Ectodermal cell (in vitro differentiated cells): ENCODE data around the gene KLB.
"Not testable (repeated sequence)": the region's sequence is repeated elsewhere in the genome, so short reads cannot be mapped to it uniquely, and the experiment has no call there.

Experiments used
- H3K27ac ChIP-seq: 2 replicates; pipeline ENCODE4 v1.7.0; 2013; ENCODE audit warnings: mild to moderate bottlenecking, low read depth, low read length; ENCODE audit not compliant: insufficient read depth, poor library complexity, severe bottlenecking
- H3K27me3 ChIP-seq: 2 replicates; pipeline ENCODE4 v1.7.0; 2013; ENCODE audit warnings: mild to moderate bottlenecking, low read length; ENCODE audit not compliant: insufficient read depth, control insufficient read depth, poor library complexity, severe bottlenecking
- H3K36me3 ChIP-seq: one replicate; pipeline ENCODE4 v1.7.0; 2013; ENCODE audit warnings: low read length; ENCODE audit not compliant: control insufficient read depth, insufficient read depth
- H3K4me1 ChIP-seq: one replicate; pipeline ENCODE4 v1.7.0; 2013; ENCODE audit warnings: low read length; ENCODE audit not compliant: control insufficient read depth, insufficient read depth
- H3K4me3 ChIP-seq: 2 replicates; pipeline ENCODE4 v1.7.0; 2013; ENCODE audit warnings: low read depth, low read length, control low read depth; ENCODE audit not compliant: insufficient read depth
- H3K9me3 ChIP-seq: 2 replicates; pipeline ENCODE4 v1.7.0; 2013; ENCODE audit warnings: mild to moderate bottlenecking, low read length, moderate library complexity; ENCODE audit not compliant: control insufficient read depth
- WGBS, 2 experiments: methylation state at CpG; one replicate each; pipeline ENCODE4 v1.1.7; 2013; ENCODE audit warnings: missing lambda C conversion rate in 2 of 2; 5-methylcytosine and 5-hydroxymethylcytosine counted together

KLB gene

GRCh38 chr4:39371209-39371608, 35.5 kb upstream of the KLB start:
- WGBS, 2 experiments, result 86 to 88% methylated on average over 6 of the region's 6 CpGs

GRCh38 chr4:39375478-39375877, 31.3 kb upstream of the KLB start:
- H3K27ac ChIP-seq, result no peak overlapping the region
- 91 to 94% methylated on average over 4 of the region's 4 CpGs for WGBS, 2 experiments
- H3K4me3 ChIP-seq, result no peak overlapping the region
- no peaks in the 10 kb centered on the region for H3K36me3 ChIP-seq
- H3K27me3 ChIP-seq, result no peaks in the 10 kb centered on the region
- no peaks in the 10 kb centered on the region for H3K4me1 ChIP-seq
- no peaks in the 10 kb centered on the region for H3K9me3 ChIP-seq

More at GRCh38 chr4:39371209-39371608, 35.5 kb upstream of the KLB start:
- not testable (repeated sequence) for H3K4me1 ChIP-seq, H3K27ac ChIP-seq, H3K36me3 ChIP-seq, H3K4me3 ChIP-seq, H3K9me3 ChIP-seq, H3K27me3 ChIP-seq

GRCh38 chr4:39383690-39384089, 23.0 kb upstream of the KLB start:
- Histone ChIP-seq H3K27ac (no peak overlapping the region), H3K36me3 (no peaks in the 10 kb centered on the region), H3K9me3 (no peaks in the 10 kb centered on the region), H3K27me3 (no peaks in the 10 kb centered on the region), H3K4me3 (no peak overlapping the region), H3K4me1 (no peaks in the 10 kb centered on the region)
- 89 to 94% methylated on average over 1 of the region's 1 CpG for WGBS, 2 experiments

DNA sequence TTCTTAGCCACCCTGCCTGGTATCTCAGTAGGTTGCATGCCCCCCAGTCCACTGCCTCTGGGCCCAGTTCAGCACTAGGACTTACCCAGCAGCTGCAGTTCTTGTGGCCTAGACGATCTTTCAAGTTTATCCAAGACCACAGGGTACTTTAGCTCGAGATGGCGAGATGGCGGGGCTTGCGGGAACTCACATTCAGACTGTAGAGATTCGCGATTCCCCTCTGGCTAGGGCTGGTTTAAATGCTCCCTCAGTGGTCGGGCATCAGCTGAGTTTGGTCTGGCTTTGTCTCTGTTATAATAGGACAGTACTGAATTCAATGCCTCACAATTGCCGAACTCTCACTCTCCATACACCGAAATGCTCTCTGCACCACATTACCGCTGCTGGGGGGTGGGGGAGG, 22.2 kb upstream of the KLB start:
- WGBS, 2 experiments, result 86 to 88% methylated on average over 11 of the region's 11 CpGs
- Histone ChIP-seq H3K36me3 (no peaks in the 10 kb centered on the region), H3K4me3 (no peak overlapping the region), H3K27ac (no peak overlapping the region), H3K4me1 (no peaks in the 10 kb centered on the region), H3K27me3 (no peaks in the 10 kb centered on the region), H3K9me3 (no peaks in the 10 kb centered on the region)

- WGBS, 2 experiments, result 83 to 95% methylated on average over 6 of the region's 6 CpGs
- no peaks in the 10 kb centered on the region for H3K36me3 ChIP-seq
- H3K4me3 ChIP-seq, result no peak overlapping the region
- no peaks in the 10 kb centered on the region for H3K9me3 ChIP-seq
- no peaks in the 10 kb centered on the region for H3K27me3 ChIP-seq
- H3K27ac ChIP-seq, result no peak overlapping the region
- no peaks in the 10 kb centered on the region for H3K4me1 ChIP-seq
Observed at GRCh38 chr4:39390603-39391002, 16.1 kb upstream of the KLB start.

GRCh38 chr4:39394706-39395105, 12.0 kb upstream of the KLB start:
- no peaks in the 10 kb centered on the region for H3K27me3 ChIP-seq
- no peaks in the 10 kb centered on the region for H3K4me1 ChIP-seq
- no peak overlapping the region for H3K27ac ChIP-seq
- no peaks in the 10 kb centered on the region for H3K9me3 ChIP-seq
- H3K36me3 ChIP-seq, result no peaks in the 10 kb centered on the region
- WGBS, 2 experiments, result 89 to 91% methylated on average over 3 of the region's 3 CpGs
- H3K4me3 ChIP-seq, result no peak overlapping the region

DNA sequence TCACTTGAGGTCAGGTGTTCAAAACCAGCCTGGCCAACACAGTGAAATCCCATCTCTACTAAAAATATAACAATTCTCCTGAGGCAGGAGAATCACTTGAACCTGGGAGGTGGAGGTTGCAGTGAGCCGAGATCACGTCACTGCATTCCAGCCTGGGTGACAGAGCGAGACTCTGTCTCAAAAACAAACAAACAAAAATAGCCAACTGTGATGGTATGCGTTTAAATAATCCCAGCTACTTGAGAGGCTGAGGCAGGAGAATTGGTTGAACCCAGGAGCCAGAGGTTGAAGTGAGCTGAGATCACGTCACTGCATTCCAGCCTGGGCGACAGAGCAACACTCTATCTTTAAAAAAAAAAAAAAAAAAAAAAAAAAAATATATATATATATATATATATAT, 5.1 kb upstream of the KLB start:
- 61 to 74% methylated on average over 4 to 5 of the region's 6 CpGs for WGBS, 2 experiments
- H3K4me1 ChIP-seq, H3K9me3 ChIP-seq, H3K36me3 ChIP-seq, H3K4me3 ChIP-seq, H3K27ac ChIP-seq, H3K27me3 ChIP-seq: not testable (repeated sequence)

DNA sequence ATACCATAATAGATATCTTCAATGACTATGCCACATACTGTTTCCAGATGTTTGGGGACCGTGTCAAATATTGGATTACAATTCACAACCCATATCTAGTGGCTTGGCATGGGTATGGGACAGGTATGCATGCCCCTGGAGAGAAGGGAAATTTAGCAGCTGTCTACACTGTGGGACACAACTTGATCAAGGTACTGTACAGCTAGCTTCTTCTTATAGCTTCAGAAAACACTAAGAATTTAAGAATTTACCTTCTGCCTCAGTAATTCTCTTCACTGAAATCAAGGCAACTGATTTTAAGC, 805 bp downstream of the KLB start:
- no peaks in the 10 kb centered on the region for H3K9me3 ChIP-seq
- H3K27ac ChIP-seq, result no peak overlapping the region
- no peaks in the 10 kb centered on the region for H3K36me3 ChIP-seq
- no peaks in the 10 kb centered on the region for H3K4me1 ChIP-seq
- 80 to 100% methylated on average over 1 of the region's 1 CpG for WGBS, 2 experiments
- no peak overlapping the region for H3K4me3 ChIP-seq
- no peaks in the 10 kb centered on the region for H3K27me3 ChIP-seq

DNA sequence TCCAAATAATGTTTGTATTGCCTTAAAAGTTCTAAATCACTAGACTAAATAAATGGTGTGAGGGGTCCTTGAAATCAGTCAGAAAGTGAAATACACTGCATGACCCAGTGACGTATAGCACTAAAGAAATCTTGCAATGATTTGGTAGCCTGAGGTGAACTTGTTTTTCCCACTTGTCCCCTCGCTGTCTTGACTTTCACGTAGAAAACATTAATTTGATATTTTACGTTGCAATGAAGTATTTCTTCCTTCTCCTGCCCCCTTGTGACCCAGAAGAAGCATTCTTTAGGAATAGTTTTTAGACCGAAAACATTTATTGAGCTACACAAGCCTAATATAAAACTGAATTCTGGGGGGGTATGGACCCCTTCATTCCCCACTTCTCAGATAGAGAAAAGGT, 3.7 kb downstream of the KLB start:
- Histone ChIP-seq H3K9me3 (no peaks in the 10 kb centered on the region), H3K27ac (no peak overlapping the region), H3K27me3 (no peaks in the 10 kb centered on the region), H3K4me1 (no peaks in the 10 kb centered on the region), H3K4me3 (no peak overlapping the region), H3K36me3 (no peaks in the 10 kb centered on the region)
- 80 to 83% methylated on average over 4 to 5 of the region's 5 CpGs for WGBS, 2 experiments

DNA sequence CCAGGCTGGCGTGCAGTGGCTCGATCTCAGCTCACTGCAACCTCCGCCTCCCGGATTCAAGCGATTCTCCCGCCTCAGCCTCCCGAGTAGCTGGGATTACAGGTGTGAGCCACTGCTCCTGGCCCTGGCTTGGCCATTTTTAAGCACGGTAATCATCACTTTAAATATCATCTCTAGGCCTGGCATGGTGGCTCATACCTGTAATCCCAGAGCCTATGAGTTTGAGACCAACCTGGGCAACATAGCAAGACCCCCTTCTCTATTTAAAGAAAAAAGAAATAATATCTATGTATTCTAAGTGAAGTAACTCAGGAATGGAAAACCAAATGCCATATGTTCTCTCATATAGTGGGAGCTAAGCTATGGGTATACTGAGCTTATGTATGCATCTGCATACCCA, 4.8 kb downstream of the KLB start:
- not testable (repeated sequence) for H3K27me3 ChIP-seq, H3K27ac ChIP-seq, H3K4me3 ChIP-seq, H3K36me3 ChIP-seq, H3K9me3 ChIP-seq, H3K4me1 ChIP-seq
- 84 to 88% methylated on average over 8 of the region's 8 CpGs for whole genome bisulfite sequencing, 2 experiments

DNA sequence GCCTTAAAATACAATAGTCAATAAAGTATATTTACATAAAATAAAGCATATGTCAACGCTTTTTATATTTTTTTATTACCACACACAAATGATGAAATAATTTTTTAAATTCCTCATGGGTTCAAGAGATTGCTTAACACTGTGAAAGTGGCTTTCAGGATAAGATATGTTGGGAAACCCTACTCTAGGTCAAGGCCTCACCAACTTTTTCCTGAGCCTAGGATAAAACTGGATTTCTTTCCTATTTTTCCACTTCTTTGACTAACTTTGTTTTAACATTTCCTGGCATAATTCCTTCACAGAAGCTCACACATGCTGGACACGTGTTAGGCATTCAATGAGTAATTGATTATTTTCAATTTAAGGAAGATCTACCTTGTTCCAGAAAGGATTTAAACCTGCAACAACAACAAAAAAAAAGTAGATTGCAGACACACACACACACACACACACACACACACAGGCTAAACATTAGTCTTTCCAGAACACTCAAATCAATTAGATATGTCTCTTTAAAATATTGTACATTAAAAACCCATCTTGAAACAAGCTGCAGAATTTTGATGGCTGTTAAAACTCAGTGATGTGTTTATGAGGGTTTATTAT, 9.1 kb downstream of the KLB start:
- Histone ChIP-seq H3K36me3 (no peaks in the 10 kb centered on the region), H3K4me1 (no peaks in the 10 kb centered on the region), H3K4me3 (no peak overlapping the region), H3K9me3 (no peaks in the 10 kb centered on the region), H3K27me3 (no peaks in the 10 kb centered on the region), H3K27ac (no peak overlapping the region)
- 100% methylated on average over 2 of the region's 2 CpGs; no CpG with 5 or more reads in 1 of the 2 experiments for WGBS, 2 experiments
